Measurements from ENCODE around the gene ERICH3.

ERICH3 gene

GRCh38 chr1:74579425-74579824, 94.2 kb downstream of the ERICH3 start:
- no peaks in the 10 kb centered on the region for H3K9me3 ChIP-seq
- no peaks in the 10 kb centered on the region for H4K20me1 ChIP-seq
- no peak for TF ChIP-seq Cebpa-rat (IDR thresholded peaks at IDR 0.05)
- no peaks in the 10 kb centered on the region for H3K27me3 ChIP-seq
- H3K27ac ChIP-seq = no peak overlapping the region
- no peak overlapping the region for H3K9ac ChIP-seq
- H3K36me3 ChIP-seq = no peaks in the 10 kb centered on the region
- 0 out of 2 replicates have a peak, but pooled peaks cover 4% of the 10 kb centered on the region for H3K4me1 ChIP-seq
- H3K4me3 ChIP-seq = no peak overlapping the region
- no peak overlapping the region for H3K4me2 ChIP-seq

GRCh38 chr1:74578101-74578500, 95.5 kb downstream of the ERICH3 start:
- Histone ChIP-seq H3K9ac (no peak overlapping the region), H3K4me2 (no peak overlapping the region), H3K36me3 (no peaks in the 10 kb centered on the region), H3K4me1 (0 out of 2 replicates have a peak, but pooled peaks cover 4% of the 10 kb centered on the region), H3K27ac (no peak overlapping the region), H3K4me3 (no peak overlapping the region), H3K27me3 (no peaks in the 10 kb centered on the region), H3K9me3 (no peaks in the 10 kb centered on the region), H4K20me1 (no peaks in the 10 kb centered on the region)
- TF ChIP-seq Cebpa-rat (IDR thresholded peaks at IDR 0.05) = no peak

GRCh38 chr1:74571891-74572290, 101.7 kb downstream of the ERICH3 start:
- Histone ChIP-seq H3K4me1 (no peaks in the 10 kb centered on the region), H3K36me3 (no peaks in the 10 kb centered on the region), H3K27me3 (no peaks in the 10 kb centered on the region), H4K20me1 (no peaks in the 10 kb centered on the region), H3K4me2 (no peak overlapping the region), H3K9ac (no peak overlapping the region), H3K4me3 (no peak overlapping the region), H3K9me3 (no peaks in the 10 kb centered on the region), H3K27ac (no peak overlapping the region)
- no peak for TF ChIP-seq Cebpa-rat (IDR thresholded peaks at IDR 0.05)

- Histone ChIP-seq H3K27ac (no peak overlapping the region), H3K4me3 (no peak overlapping the region), H3K36me3 (no peaks in the 10 kb centered on the region), H3K9me3 (no peaks in the 10 kb centered on the region), H3K4me1 (no peaks in the 10 kb centered on the region), H3K27me3 (no peaks in the 10 kb centered on the region), H4K20me1 (no peaks in the 10 kb centered on the region), H3K4me2 (no peak overlapping the region), H3K9ac (no peak overlapping the region)
- TF ChIP-seq Cebpa-rat (IDR thresholded peaks at IDR 0.05) = no peak
Measured at GRCh38 chr1:74571493-74571800, 102.1 kb downstream of the ERICH3 start.

- H3K36me3 ChIP-seq = no peaks in the 10 kb centered on the region
- H3K4me3 ChIP-seq = no peak overlapping the region
- H3K4me2 ChIP-seq = no peak overlapping the region
- H3K27ac ChIP-seq = no peak overlapping the region
- no peaks in the 10 kb centered on the region for H3K27me3 ChIP-seq
- H3K9ac ChIP-seq = no peak overlapping the region
- no peaks in the 10 kb centered on the region for H4K20me1 ChIP-seq
- TF ChIP-seq Cebpa-rat (IDR thresholded peaks at IDR 0.05) = no peak
- H3K4me1 ChIP-seq = no peaks in the 10 kb centered on the region
- no peaks in the 10 kb centered on the region for H3K9me3 ChIP-seq
Measured at GRCh38 chr1:74570797-74571492, 102.6 kb downstream of the ERICH3 start.

- Histone ChIP-seq H3K4me3 (no peak overlapping the region), H3K36me3 (no peaks in the 10 kb centered on the region), H3K9me3 (no peaks in the 10 kb centered on the region), H3K27me3 (no peaks in the 10 kb centered on the region), H3K9ac (no peak overlapping the region), H3K4me1 (no peaks in the 10 kb centered on the region), H3K27ac (no peak overlapping the region), H3K4me2 (no peak overlapping the region), H4K20me1 (no peaks in the 10 kb centered on the region)
- no peak for TF ChIP-seq Cebpa-rat (IDR thresholded peaks at IDR 0.05)
Measured at GRCh38 chr1:74549932-74550331, 123.7 kb downstream of the ERICH3 start.

GRCh38 chr1:74548961-74549750, 124.4 kb downstream of the ERICH3 start:
- no peak overlapping the region for H3K4me2 ChIP-seq
- no peaks in the 10 kb centered on the region for H3K36me3 ChIP-seq
- no peaks in the 10 kb centered on the region for H3K9me3 ChIP-seq
- no peak overlapping the region for H3K9ac ChIP-seq
- no peak overlapping the region for H3K27ac ChIP-seq
- H3K4me3 ChIP-seq = no peak overlapping the region
- H3K27me3 ChIP-seq = no peaks in the 10 kb centered on the region
- no peaks in the 10 kb centered on the region for H4K20me1 ChIP-seq
- no peak for TF ChIP-seq Cebpa-rat (IDR thresholded peaks at IDR 0.05)
- H3K4me1 ChIP-seq = no peaks in the 10 kb centered on the region

- H3K27ac ChIP-seq = no peak overlapping the region
- H3K9me3 ChIP-seq = no peaks in the 10 kb centered on the region
- no peaks in the 10 kb centered on the region for H3K27me3 ChIP-seq
- no peaks in the 10 kb centered on the region for H3K36me3 ChIP-seq
- H3K4me2 ChIP-seq = no peak overlapping the region
- H3K9ac ChIP-seq = no peak overlapping the region
- TF ChIP-seq Cebpa-rat (IDR thresholded peaks at IDR 0.05) = no peak
- H3K4me1 ChIP-seq = no peaks in the 10 kb centered on the region
- H4K20me1 ChIP-seq = no peaks in the 10 kb centered on the region
- H3K4me3 ChIP-seq = no peak overlapping the region
Measured at GRCh38 chr1:74545821-74546220, 127.8 kb downstream of the ERICH3 start.

GRCh38 chr1:74534241-74534640, 139.4 kb downstream of the ERICH3 start:
- H3K27me3 ChIP-seq = no peaks in the 10 kb centered on the region
- no peaks in the 10 kb centered on the region for H3K36me3 ChIP-seq
- no peak overlapping the region for H3K27ac ChIP-seq
- no peak overlapping the region for H3K9ac ChIP-seq
- no peak overlapping the region for H3K4me3 ChIP-seq
- no peak for TF ChIP-seq Cebpa-rat (IDR thresholded peaks at IDR 0.05)
- H3K9me3 ChIP-seq = no peaks in the 10 kb centered on the region
- H4K20me1 ChIP-seq = no peaks in the 10 kb centered on the region
- H3K4me1 ChIP-seq = no peaks in the 10 kb centered on the region
- no peak overlapping the region for H3K4me2 ChIP-seq

GRCh38 chr1:74531796-74532195, 141.8 kb downstream of the ERICH3 start:
- Histone ChIP-seq H3K9me3 (no peaks in the 10 kb centered on the region), H3K4me2 (no peak overlapping the region), H3K4me1 (no peaks in the 10 kb centered on the region), H3K27me3 (no peaks in the 10 kb centered on the region), H3K4me3 (no peak overlapping the region), H4K20me1 (no peaks in the 10 kb centered on the region), H3K27ac (no peak overlapping the region), H3K36me3 (no peaks in the 10 kb centered on the region), H3K9ac (no peak overlapping the region)
- no peak for TF ChIP-seq Cebpa-rat (IDR thresholded peaks at IDR 0.05)

Measured in BLaER1 (cell line).